T-helper 1 cell treated with Interleukin-12 subunit alpha and Interleukin-12 subunit beta and Interleukin-4 antibody, amounts not matched to agents 30 μg/mL and 1 μg/mL, for 36 hours (primary cell): Measurements from ENCODE around the gene RERE.

Experiments used
- H3K27ac Mint-ChIP-seq: one replicate; pipeline ENCODE4 v1.8.0; 2021; ENCODE audit warnings: mild to moderate bottlenecking, mixed read lengths
- H3K27me3 Mint-ChIP-seq: one replicate; pipeline ENCODE4 v1.8.0; 2021; ENCODE audit warnings: low read depth, mixed read lengths
- H3K36me3 Mint-ChIP-seq: one replicate; pipeline ENCODE4 v1.8.0; 2021; ENCODE audit warnings: low read depth, mixed read lengths
- H3K4me1 Mint-ChIP-seq: one replicate; pipeline ENCODE4 v1.8.0; 2021; ENCODE audit warnings: low read depth, mixed read lengths
- H3K4me3 Mint-ChIP-seq: one replicate; pipeline ENCODE4 v1.8.0; 2021; ENCODE audit warnings: mild to moderate bottlenecking, moderate library complexity, mixed read lengths
- H3K9me3 Mint-ChIP-seq: one replicate; pipeline ENCODE4 v1.8.0; 2021; ENCODE audit warnings: mixed read lengths

The RERE gene

DNA sequence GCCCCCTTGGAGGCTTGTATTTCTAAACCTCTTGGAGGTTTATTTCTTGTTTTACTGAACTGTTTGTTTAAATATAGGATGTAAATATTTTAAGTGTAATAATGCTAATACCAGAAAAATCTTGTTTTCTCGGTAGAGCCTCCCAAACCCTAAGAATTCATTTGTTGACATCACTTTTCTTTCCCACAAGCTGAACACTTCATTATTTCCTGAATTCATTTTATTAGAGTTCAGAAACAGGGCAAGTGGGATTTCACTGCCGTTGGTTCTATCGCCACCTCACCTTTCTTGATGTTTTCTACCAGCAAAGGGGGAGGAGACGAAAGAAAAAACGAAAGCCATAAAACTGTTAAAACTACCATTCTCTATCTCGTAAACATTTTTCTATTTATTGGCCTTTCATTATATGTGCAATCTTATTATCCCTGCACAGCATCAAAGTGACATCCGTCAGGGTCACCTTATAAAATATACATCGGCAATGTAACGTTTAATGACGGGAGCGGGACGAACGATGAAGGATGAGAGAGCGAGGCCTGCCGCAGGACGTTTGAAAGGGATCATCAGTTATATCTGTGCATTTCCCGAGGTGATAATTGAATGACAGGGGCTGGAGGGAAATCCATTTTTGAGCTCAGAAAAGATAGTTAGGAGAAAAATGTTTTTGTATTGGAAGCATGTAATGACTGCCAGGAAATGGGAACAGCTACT lies 440.0 kb downstream of the RERE start:
- no peak overlapping the region for H3K27ac Mint-ChIP-seq
- H3K9me3 Mint-ChIP-seq: no peaks in the 10 kb centered on the region
- no peaks in the 10 kb centered on the region for H3K27me3 Mint-ChIP-seq
- peaks cover 24% of the 10 kb centered on the region for H3K4me1 Mint-ChIP-seq
- H3K4me3 Mint-ChIP-seq: no peak overlapping the region
- H3K36me3 Mint-ChIP-seq: peaks cover 6% of the 10 kb centered on the region

DNA sequence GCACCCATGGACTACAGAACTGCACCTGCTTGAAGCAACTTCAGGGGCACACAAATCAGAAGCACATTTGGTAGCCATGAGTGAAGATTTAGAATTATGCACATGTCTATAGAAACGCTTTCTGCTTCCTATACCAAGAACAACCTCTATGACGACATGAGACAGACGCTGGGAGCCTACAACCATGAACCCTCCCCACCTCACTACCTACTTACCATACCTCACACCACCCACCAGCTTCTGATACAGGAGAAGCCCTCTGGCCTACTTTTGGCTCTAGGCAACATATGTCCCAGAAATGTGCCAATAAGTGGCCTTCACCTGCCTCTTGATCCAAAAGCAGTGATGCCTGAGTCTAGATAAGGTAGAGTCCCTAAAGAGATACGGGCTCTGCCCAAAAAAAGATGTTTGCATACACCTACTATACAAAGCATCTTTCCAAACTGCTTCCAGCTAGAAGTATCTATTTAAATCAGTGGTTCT lies 441.0 kb downstream of the RERE start:
- Mint-ChIP-seq H3K36me3 (peaks cover 6% of the 10 kb centered on the region), H3K4me1 (peaks cover 19% of the 10 kb centered on the region), H3K27ac (no peak overlapping the region), H3K4me3 (no peak overlapping the region), H3K9me3 (no peaks in the 10 kb centered on the region), H3K27me3 (no peaks in the 10 kb centered on the region)

DNA sequence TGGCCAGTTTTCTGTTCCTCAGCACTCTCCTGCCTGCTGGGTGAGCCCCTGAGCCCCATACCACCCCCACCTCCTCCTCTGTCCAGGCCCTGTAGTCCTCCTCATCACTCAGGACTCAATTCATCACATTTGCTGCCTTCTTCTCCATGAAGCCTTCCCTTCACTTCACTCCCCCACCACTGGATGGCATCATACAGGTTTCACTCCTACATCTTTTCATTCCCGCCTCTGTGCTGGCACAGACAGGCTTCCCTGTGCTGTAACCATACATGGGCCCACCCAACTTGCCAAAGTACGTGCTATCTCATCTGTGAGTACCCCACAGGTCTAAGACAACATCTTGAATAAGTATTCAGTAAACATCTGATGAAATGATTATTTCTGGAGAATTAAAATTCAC lies 442.6 kb downstream of the RERE start:
- H3K27ac Mint-ChIP-seq: no peak overlapping the region
- H3K4me1 Mint-ChIP-seq: peaks cover 18% of the 10 kb centered on the region
- no peaks in the 10 kb centered on the region for H3K9me3 Mint-ChIP-seq
- H3K36me3 Mint-ChIP-seq: peaks cover 2% of the 10 kb centered on the region
- no peaks in the 10 kb centered on the region for H3K27me3 Mint-ChIP-seq
- no peak overlapping the region for H3K4me3 Mint-ChIP-seq

DNA sequence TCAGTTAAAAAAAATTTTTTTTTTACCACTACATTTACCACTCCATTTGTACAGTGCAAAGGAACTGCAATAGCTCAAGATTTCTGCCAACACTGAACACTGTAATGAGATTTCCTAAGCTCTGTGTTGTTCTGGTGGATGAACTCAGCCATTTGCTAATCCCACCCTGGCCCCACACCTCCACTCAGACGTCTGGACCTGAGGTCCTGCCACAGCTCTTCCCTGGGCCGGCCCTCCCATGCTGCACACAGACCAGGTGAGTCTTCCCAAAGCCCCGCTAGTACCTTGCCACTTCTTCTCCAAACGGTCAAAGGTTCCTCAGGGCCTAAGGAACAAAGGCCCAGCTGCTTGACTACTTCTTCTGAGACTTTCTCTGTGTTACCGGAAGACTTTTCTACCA lies 443.1 kb downstream of the RERE start:
- Mint-ChIP-seq H3K36me3 (peaks cover 2% of the 10 kb centered on the region), H3K4me1 (peaks cover 18% of the 10 kb centered on the region), H3K4me3 (no peak overlapping the region), H3K9me3 (no peaks in the 10 kb centered on the region), H3K27ac (no peak overlapping the region), H3K27me3 (no peaks in the 10 kb centered on the region)

DNA sequence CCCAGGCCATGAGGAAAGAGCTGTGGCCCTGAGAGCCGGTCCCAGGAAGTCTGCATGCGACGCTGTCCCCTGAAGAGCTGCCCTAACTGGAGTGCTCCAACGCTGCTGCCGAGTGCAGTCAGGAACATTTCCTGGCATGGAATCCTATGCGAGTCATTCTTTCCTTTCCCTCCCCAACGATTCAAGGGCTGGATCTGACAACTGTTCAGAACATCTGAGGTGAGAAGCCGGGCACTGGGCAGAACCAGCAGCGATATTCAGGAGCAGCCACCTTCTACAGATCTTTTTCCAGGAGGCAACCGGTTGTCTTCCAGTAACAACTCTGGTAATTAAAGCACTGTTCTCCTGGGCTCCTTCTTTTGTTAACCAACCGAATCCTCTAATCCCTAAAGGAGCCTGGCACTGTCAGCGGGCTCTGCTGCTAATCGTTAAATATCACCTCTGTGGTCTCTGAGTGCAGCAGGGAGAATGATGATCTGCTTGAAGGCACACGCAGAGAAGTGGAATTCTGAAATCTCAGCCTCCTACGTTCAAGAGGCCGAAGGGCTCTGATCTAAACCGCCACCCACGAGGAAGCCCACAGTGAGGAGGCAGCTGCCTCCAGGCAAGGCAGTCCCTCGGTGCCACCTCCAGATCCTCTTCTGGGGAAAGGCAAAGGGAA lies 443.7 kb downstream of the RERE start:
- Mint-ChIP-seq H3K4me1 (peaks cover 15% of the 10 kb centered on the region), H3K36me3 (no peaks in the 10 kb centered on the region), H3K4me3 (no peak overlapping the region), H3K27ac (no peak overlapping the region), H3K9me3 (no peaks in the 10 kb centered on the region), H3K27me3 (no peaks in the 10 kb centered on the region)

DNA sequence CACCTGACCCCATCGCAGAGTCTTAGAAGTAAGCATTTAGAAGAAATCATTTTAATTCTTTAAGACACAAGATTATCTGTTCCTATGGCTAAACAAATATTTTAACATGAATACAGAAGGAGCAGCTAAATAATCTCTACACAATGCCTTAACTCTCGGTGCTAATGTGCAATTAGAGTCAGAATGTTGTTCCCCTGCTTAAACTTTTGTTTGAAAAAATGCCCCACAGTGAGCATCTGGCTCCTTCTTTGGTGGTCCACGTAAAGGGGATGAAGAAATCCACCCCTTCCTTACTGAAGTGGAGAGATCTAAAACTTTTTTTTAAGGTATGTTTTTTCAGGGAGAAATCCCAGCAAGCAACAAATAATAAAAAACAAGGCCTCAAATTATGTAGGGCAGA lies 444.3 kb downstream of the RERE start:
- Mint-ChIP-seq H3K9me3 (no peaks in the 10 kb centered on the region), H3K36me3 (no peaks in the 10 kb centered on the region), H3K4me1 (peaks cover 14% of the 10 kb centered on the region), H3K27ac (no peak overlapping the region), H3K27me3 (no peaks in the 10 kb centered on the region), H3K4me3 (no peak overlapping the region)

DNA sequence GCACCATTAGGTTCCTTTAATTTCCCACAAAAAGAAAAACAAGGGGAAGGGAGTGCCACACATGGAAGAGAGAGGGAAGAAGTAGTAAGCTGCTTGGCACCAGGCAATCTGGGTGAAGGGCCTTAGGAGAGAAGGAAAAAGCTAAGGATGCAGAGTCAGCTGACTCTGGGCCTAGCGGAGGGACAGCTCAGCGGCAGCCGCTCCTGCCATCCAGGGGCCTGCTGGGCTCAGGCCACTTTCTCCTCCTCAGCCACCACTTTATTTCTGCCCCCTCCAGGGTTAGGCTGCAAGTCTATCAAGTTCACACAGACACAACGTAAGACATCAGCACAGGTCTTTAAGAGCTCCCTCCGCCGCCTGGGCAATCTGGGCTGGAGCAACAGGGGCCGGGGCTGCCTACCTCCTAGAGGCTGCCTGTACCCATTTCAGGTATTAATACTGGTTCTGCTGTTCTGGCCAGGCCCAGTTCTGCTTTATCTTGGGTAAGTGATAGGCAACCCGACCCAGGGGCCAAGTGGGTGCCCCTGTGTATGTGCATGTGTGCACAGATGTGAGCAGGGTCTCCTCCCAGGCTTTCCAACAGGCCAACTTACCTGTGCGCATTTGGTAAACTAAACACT lies 446.0 kb downstream of the RERE start:
- Mint-ChIP-seq H3K4me1 (peaks cover 15% of the 10 kb centered on the region), H3K27ac (no peak overlapping the region), H3K4me3 (no peak overlapping the region), H3K27me3 (no peaks in the 10 kb centered on the region), H3K36me3 (peaks cover 3% of the 10 kb centered on the region), H3K9me3 (no peaks in the 10 kb centered on the region)

DNA sequence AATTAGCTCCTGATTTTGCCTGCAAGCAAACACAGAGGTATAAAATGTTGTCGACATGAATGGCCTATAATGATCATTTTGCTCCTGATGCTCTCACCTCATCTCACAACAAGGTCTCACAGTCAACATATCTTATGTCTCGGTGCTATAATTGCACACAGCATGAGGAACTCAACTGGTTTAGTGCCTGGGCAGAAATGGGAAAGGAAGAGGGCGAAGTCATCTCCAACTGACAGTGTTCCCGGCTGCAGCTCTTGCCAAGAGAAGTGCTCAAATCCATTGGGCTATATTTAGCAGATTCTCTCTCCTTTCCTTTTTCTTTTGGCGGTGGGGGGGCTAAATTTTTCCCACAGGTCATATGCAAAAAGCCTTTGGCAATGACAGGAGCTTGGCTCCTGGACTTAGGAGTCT lies 446.5 kb downstream of the RERE start:
- no peak overlapping the region for H3K27ac Mint-ChIP-seq
- H3K27me3 Mint-ChIP-seq: no peaks in the 10 kb centered on the region

DNA sequence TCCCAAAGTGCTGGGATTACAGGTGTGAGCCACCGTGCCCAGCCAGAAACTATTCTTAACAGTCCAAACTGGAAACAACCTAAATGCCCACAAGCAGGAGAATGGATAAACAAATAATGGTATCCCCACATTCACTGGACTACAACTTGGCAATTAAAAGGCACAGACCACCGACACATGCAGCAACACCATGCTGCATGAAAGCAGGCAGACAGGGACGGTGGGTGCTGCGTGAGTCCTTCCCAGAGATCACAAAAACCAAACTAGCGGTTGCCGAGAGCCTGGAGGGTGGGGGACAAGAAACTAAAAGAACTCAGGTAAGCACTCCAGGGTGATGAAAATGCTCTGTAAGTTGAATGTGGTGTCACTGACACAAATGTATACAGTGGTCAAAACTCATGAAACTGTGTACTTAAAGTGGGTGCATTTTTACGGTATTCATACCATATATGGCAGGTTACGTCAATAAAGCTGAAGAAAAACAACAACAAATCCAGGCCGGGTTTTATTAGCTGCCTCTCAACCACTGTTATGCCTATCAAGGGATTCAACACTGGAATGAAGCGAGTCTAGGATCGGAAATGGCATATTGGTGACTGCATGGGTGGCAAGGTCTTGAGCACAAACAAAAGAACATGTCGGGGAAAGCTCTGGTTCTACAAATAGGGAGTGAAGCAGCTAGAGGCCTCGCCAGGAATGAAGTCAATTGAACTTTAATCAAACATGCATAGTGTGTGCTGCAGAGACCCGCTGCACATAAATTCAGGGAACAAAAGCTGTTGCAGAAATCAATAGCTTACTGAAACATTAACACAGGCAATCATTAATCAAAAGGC lies 447.2 kb downstream of the RERE start:
- no peak overlapping the region for H3K27ac Mint-ChIP-seq
- peaks cover 8% of the 10 kb centered on the region for H3K4me1 Mint-ChIP-seq
- H3K36me3 Mint-ChIP-seq: peaks cover 6% of the 10 kb centered on the region
- no peak overlapping the region for H3K4me3 Mint-ChIP-seq
- no peaks in the 10 kb centered on the region for H3K27me3 Mint-ChIP-seq
- H3K9me3 Mint-ChIP-seq: no peaks in the 10 kb centered on the region

More for the DNA sequence above, 446.5 kb downstream of the RERE start:
- H3K36me3 Mint-ChIP-seq: peaks cover 6% of the 10 kb centered on the region
- H3K9me3 Mint-ChIP-seq: no peaks in the 10 kb centered on the region
- peaks cover 9% of the 10 kb centered on the region for H3K4me1 Mint-ChIP-seq
- no peak overlapping the region for H3K4me3 Mint-ChIP-seq

DNA sequence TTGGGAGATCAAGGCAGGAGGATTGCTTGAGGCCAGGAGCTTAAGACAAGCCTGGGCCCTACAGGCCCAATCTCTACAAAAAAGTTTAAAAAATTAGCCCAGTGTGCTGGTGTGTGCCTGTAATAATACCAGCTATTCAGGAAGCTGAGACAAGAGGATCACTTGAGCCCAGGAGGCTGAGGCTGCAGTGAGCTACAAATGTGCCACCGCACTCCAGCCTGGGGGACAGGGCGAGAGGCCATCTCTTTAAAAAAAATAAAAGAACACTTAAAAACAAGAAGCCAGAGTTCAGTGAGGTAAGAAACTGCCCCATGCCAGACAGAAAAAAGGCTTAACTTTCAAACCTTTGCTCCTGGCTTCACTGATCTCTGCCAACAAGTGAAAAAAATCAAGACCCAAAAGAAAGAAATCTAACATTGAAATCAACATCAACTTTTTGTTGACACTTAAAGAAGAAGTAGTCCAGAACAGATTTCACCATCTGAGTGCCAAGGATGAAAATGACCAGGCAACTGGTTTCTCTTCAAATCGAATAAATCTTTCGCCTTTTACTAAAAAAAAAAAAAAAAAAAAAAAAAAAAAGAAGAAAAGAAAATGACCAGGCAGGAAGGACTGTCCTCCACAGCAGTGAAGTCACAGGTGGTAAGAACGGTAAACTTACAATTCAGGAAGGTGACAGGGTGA lies 448.3 kb downstream of the RERE start:
- H3K4me3 Mint-ChIP-seq: no peak overlapping the region
- H3K4me1 Mint-ChIP-seq: peaks cover 7% of the 10 kb centered on the region
- no peak overlapping the region for H3K27ac Mint-ChIP-seq
- H3K27me3 Mint-ChIP-seq: no peaks in the 10 kb centered on the region
- no peaks in the 10 kb centered on the region for H3K9me3 Mint-ChIP-seq
- peaks cover 6% of the 10 kb centered on the region for H3K36me3 Mint-ChIP-seq

DNA sequence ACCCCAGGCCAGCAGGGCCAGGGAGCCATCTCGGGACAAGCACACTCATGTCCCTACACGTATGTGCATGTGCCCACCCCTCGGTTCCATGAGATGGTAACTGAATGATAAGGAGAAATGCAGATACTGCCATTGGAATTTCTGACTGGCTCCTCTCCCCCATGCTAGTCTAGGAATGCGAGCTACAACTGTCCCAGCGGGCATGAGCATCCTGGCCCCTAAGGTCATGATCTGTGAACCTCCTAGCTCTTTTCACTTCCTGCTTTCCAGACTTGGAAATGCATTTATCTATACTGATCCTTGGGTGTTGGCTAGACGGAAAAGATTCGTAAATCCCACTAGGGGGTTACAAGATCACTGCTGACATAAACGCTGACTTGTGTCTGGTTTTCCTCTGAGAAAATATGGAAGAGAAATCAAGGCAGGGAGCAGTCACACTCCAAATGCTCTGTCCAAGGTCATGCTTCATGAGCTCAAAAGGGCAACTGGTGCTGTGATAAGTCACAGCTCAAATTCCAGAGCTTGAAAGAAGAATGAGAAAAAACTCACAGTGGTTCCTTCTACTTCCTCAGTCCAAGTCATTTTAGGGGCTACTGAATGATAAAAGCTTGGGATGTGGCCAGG lies 449.8 kb downstream of the RERE start:
- Mint-ChIP-seq H3K27ac (no peak overlapping the region), H3K4me1 (peaks cover 8% of the 10 kb centered on the region), H3K36me3 (peaks cover 10% of the 10 kb centered on the region)

DNA sequence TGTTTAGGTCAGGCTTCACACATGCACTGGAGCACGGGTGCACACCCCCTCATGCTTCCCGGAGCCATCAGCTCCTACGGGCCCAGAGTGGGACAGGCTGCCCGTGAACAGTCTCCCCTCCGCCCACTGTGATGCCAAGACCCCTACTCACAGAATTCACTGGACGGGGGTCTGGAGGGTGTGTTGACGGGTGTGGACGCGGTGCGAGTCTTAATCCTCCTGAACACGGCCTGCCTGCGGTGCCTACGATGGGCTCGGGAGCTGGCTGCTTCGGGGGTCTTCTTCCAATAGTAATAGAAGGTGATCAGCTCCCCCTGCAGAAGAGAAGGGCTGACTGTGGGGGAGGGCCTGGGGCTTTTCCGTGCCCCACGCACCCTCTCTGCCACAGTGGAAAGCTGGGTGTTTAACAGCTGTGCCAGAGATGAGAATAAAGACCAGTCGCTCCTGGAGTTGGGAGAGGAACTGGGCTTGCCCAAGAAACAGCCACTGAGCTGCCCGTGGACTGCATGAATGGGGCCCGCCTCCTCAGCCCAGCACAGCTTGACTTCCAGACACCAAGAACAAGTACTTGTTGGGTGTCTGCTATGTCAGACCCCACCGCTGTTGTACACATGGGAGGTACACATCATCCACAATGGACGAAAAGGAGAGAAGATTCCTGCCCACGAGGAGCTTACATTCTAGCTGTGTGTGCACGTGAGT lies 451.6 kb downstream of the RERE start:
- H3K9me3 Mint-ChIP-seq: no peaks in the 10 kb centered on the region
- peaks cover 13% of the 10 kb centered on the region for H3K36me3 Mint-ChIP-seq
- H3K4me3 Mint-ChIP-seq: no peak overlapping the region
- H3K4me1 Mint-ChIP-seq: peaks cover 5% of the 10 kb centered on the region
- no peak overlapping the region for H3K27ac Mint-ChIP-seq
- H3K27me3 Mint-ChIP-seq: no peaks in the 10 kb centered on the region

More for the DNA sequence above, 449.8 kb downstream of the RERE start:
- Mint-ChIP-seq H3K9me3 (no peaks in the 10 kb centered on the region), H3K4me3 (no peak overlapping the region), H3K27me3 (no peaks in the 10 kb centered on the region)
